Measurements from ENCODE around the gene MMP12.
"Not testable (repeated sequence)": the region's sequence is repeated elsewhere in the genome, so short reads cannot be mapped to it uniquely, and the experiment has no call there.

The MMP12 gene

DNA sequence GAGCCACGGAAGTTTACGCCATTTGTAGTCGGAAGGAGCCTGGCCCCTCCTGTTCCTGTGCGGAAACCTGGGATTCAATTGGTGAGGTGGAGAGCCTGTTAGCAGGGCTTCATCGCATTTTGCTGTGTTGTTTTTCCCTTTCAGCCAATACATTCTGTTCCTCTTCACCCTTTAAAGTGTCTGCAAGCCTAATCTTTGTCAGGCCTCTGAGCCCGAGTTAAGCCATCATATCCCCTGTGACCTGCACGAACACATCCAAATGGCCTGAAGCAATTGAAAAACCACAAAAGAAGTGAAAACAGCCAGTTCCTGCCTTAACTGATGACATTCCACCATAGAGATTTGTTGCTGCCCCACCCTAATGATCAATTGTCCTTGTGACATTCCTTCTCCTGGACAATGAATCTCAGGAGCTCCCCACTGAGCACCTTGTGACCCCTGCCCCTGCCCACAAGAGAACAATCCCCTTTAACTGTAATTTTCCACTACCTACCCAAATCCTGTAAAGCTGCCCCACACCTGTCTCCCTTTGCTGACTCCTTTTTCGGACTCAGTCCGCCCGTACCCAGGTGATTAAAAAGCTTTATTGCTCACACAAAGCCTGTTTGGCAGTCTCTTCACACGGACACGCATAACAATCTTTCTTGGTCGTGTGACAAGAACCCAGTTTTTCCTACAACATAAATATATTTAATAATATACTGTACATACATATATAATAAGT is 37.1 kb upstream of the MMP12 start:
- no peak overlapping the region for H3K27ac ChIP-seq
- TF ChIP-seq ZFX (IDR thresholded peaks at IDR 0.05) (no peak), CTCF (conservative IDR thresholded peaks at IDR 0.05) (no peak)

DNA sequence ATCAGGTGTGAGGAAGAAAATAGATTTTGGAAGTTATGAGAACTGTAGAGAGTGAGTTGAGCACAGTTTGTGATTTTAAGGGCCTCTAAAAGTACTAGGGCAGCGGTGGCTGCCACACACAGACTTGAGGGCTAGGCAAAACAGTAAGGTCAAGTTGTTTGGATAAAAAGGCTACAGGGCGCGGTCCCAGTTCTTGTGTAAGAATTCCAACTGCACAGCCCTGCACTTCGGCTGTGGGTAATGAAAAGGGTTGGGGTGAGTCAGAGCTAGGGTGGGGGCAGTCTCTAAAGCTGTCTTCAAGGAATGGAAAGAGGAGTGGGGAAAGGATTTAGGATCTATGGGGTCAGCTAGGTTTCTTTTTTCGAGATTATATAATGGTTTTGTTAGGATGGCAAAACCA is 31.1 kb upstream of the MMP12 start:
- H3K27ac ChIP-seq, result not testable (repeated sequence)

GRCh38 chr11:102903895-102904294 is 29.1 kb upstream of the MMP12 start:
- peak overlapping the region; percentile 11; the same call in 1 of the 2 replicates for H3K27ac ChIP-seq

GRCh38 chr11:102900346-102900745 is 25.6 kb upstream of the MMP12 start:
- no peak for TF ChIP-seq CTCF (conservative IDR thresholded peaks at IDR 0.05)
- TF ChIP-seq ZFX (IDR thresholded peaks at IDR 0.05), result no peak
- no peak overlapping the region for H3K27ac ChIP-seq

- H3K27ac ChIP-seq, result no peak overlapping the region
- no peak for TF ChIP-seq CTCF (conservative IDR thresholded peaks at IDR 0.05)
- TF ChIP-seq ZFX (IDR thresholded peaks at IDR 0.05), result no peak
Observed at GRCh38 chr11:102891736-102892135, 17.0 kb upstream of the MMP12 start.

- no peak overlapping the region for H3K27ac ChIP-seq
- no peak for TF ChIP-seq ZFX (IDR thresholded peaks at IDR 0.05)
- no peak for TF ChIP-seq CTCF (conservative IDR thresholded peaks at IDR 0.05)
Observed at GRCh38 chr11:102886999-102887398, 12.2 kb upstream of the MMP12 start.

DNA sequence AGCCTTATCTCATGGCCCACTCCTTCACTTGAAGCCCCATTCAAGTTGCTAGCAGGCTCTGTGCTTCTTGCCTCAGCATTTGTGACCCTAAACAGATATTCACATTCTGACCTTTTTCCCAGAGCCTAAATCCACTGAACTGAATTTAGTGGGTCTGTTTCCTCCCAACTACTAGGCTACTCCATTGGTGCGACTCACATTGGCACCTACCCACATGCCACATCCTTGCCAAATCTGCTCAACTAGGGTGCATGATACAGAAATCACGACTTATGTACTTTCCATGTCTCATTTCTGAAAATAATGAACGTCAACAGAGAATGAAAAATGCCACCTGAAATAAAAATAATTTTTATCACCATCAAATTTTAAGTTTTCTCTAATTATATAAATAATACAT is 8.4 kb upstream of the MMP12 start:
- no peak for TF ChIP-seq CTCF (conservative IDR thresholded peaks at IDR 0.05)
- no peak for TF ChIP-seq ZFX (IDR thresholded peaks at IDR 0.05)
- no peak overlapping the region for H3K27ac ChIP-seq

DNA sequence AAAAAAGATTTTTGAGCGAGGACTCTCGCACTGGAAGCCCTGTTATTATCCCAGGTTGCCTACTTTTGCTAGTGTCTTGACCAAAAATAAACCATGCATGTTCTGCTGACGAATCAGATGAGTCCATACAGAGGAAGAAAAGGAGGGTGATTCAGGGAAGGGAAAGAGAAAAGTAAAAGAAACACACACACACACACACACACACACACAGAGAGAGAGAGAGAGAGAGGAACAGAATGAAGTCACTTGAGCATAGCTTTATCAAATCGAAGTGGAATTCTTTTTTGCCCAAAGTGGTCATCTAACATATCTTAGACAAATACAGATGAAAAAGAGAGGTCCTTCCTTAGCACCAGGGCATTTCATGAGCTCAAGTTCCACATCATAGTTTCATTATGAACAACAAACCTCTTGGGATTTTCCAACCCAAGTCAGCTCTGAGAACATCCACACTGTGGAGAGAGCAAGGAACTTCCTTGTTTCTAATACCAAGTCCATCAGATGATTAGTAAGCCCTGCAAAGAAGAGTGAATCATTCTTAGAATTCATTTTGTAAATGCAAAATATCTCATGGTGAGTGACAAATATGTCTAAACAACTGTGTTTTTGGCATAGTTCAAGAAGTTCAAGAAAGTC is 7.7 kb upstream of the MMP12 start:
- TF ChIP-seq ZFX (IDR thresholded peaks at IDR 0.05) (no peak), CTCF (conservative IDR thresholded peaks at IDR 0.05) (no peak)
- no peak overlapping the region for H3K27ac ChIP-seq
